Activated B cell treated with CpG ODN at 0.5 μM for 24 hours (primary cell): Measurements from ENCODE around the gene GPS2. TPM values are rescaled to one million over a fixed set of nuclear protein-coding genes. Genes with fewer than 3 reads are reported as not detected.
A peak's percentile ranks its signal among the peaks of the same experiment; 100 is the strongest.

Experiments used
- ATAC-seq: fragments of 200-7000 bp; cut with Tn5 transposase; one replicate; pipeline ENCODE4 v1.10.0; 2021; ENCODE audit warnings: low read depth, mild to moderate bottlenecking, moderate library complexity
- CTCF ChIA-PET: fragments of 350-600 bp; sonication (Branson Sonifier 250); formaldehyde crosslinking; loops from one replicate; lab custom pipeline; 2021; ENCODE audit warnings: antibody characterized with exemption; lab: Charles Lee
- POLR2A ChIA-PET: fragments of 350-600 bp; sonication (Branson Sonifier 250); formaldehyde crosslinking; loops from one replicate; lab custom pipeline; 2021; ENCODE audit warnings: antibody characterized with exemption; lab: Charles Lee
- DNase-seq: peaks from one replicate; pipeline ENCODE4 v3.0.0; 2022
- H3K27ac Mint-ChIP-seq: one replicate; pipeline ENCODE4 v1.8.0; 2020; ENCODE audit warnings: mixed read lengths
- H3K27me3 Mint-ChIP-seq: one replicate; pipeline ENCODE4 v1.8.0; 2021; ENCODE audit warnings: mixed read lengths
- H3K36me3 Mint-ChIP-seq: one replicate; pipeline ENCODE4 v1.8.0; 2021; ENCODE audit warnings: low read depth, mixed read lengths
- H3K4me1 Mint-ChIP-seq: one replicate; pipeline ENCODE4 v1.8.0; 2021; ENCODE audit warnings: mixed read lengths
- H3K4me3 Mint-ChIP-seq: one replicate; pipeline ENCODE4 v1.8.0; 2020; ENCODE audit warnings: mild to moderate bottlenecking, mixed read lengths
- H3K9me3 Mint-ChIP-seq: one replicate; pipeline ENCODE4 v1.8.0; 2020; ENCODE audit warnings: mixed read lengths
- CTCF ChIP-seq: fragments of 200-600 bp; IDR thresholded peaks from one replicate; pipeline ENCODE4 v1.8.0; 2022; ENCODE audit warnings: antibody characterized with exemption, mild to moderate bottlenecking
- intact Hi-C: fragments of 100-400 bp; cut with micrococcal nuclease; formaldehyde crosslinking; loops from one replicate; pipeline ENCODE4 v1.15.1; 2024
- total RNA-seq: library from RNA; stranded (reverse); gene quantifications from 2 replicates; pipeline ENCODE4 v1.2.3, GENCODE V29; 2022

Gene GPS2
- total RNA-seq, 1 donor from 2014 or later = 105 TPM

GRCh38 chr17:7332111-7332510 lies 17.0 kb upstream of the GPS2 start:
- no peak for TF ChIP-seq CTCF
- Mint-ChIP-seq H3K36me3 (peaks cover 14% of the 10 kb centered on the region), H3K4me1 (peaks cover 60% of the 10 kb centered on the region), H3K27ac (peak overlapping the region; percentile 78), H3K4me3 (peak overlapping the region; percentile 16), H3K27me3 (no peaks in the 10 kb centered on the region), H3K9me3 (no peaks in the 10 kb centered on the region)
- DNase-seq = no peak
- CTCF ChIA-PET = no interaction called here
- ATAC-seq = no peak
- intact Hi-C loops = no loop called here
- POLR2A ChIA-PET = interaction anchor here (0.7 to 1.0 kb wide), 2 partner anchors 19 to 242 kb away, joined by 3 read pairs; no protein-coding TSS in a partner anchor

GRCh38 chr17:7330638-7331015 lies 15.5 kb upstream of the GPS2 start:
- POLR2A ChIA-PET = interaction anchor here (1.3 to 3.8 kb wide), 8 partner anchors 14 to 295 kb away, joined by 3 to 62 read pairs (median 10); partner anchors contain the start of genes CD68, CTDNEP1, GPS2 and PHF23
- no peak for TF ChIP-seq CTCF
- Mint-ChIP-seq H3K27ac (peak overlapping the region; percentile 96), H3K27me3 (no peaks in the 10 kb centered on the region), H3K4me1 (peaks cover 50% of the 10 kb centered on the region), H3K9me3 (no peaks in the 10 kb centered on the region), H3K4me3 (peak overlapping the region; percentile 95), H3K36me3 (peaks cover 23% of the 10 kb centered on the region)
- DNase-seq (no peak), ATAC-seq (no peak)
- intact Hi-C loops = no loop called here
- CTCF ChIA-PET = interaction anchor here (1.4 to 3.1 kb wide), 2 partner anchors 14 to 20 kb away, joined by 3 to 19 read pairs; no protein-coding TSS in a partner anchor

- ATAC-seq (peak; percentile 50), DNase-seq (peak; percentile 75)
- peaks cover 28% of the 10 kb centered on the region for H3K36me3 Mint-ChIP-seq
- H3K27ac Mint-ChIP-seq = peak overlapping the region; percentile 96
- POLR2A ChIA-PET = interaction anchor here (0.6 to 3.8 kb wide), 39 partner anchors 8 to 1940 kb away, joined by 3 to 62 read pairs (median 5); partner anchors contain the start of genes CD68, CTC1, CTDNEP1 and DVL2
- H3K9me3 Mint-ChIP-seq = no peaks in the 10 kb centered on the region
- intact Hi-C loops = loop anchor here (1.0 to 2.0 kb wide), 11 partner anchors 7 to 358 kb away; partner anchors contain the start of genes EIF5A, ELP5, GPS2 and PHF23
- CTCF ChIA-PET = interaction anchor here (0.6 to 3.1 kb wide), 9 partner anchors 12 to 265 kb away, joined by 3 to 19 read pairs (median 3); partner anchors contain the start of genes GPS2 and SOX15
- peak overlapping the region; percentile 95 for H3K4me3 Mint-ChIP-seq
- no peaks in the 10 kb centered on the region for H3K27me3 Mint-ChIP-seq
- peaks cover 44% of the 10 kb centered on the region for H3K4me1 Mint-ChIP-seq
- TF ChIP-seq CTCF = no peak
These were observed 15.0 kb upstream of the GPS2 start for GRCh38 chr17:7329997-7330637.

- peak; percentile 74 for ATAC-seq
- intact Hi-C loops = loop anchor here (1.0 to 2.0 kb wide), 11 partner anchors 8 to 359 kb away; partner anchors contain the start of genes EIF5A, ELP5, GPS2 and PHF23
These were observed 14.3 kb upstream of the GPS2 start for GRCh38 chr17:7329374-7329996.

More at GRCh38 chr17:7329374-7329996, 14.3 kb upstream of the GPS2 start:
- no peak for TF ChIP-seq CTCF
- ChIA-PET CTCF (interaction anchor here (0.6 to 3.1 kb wide), 8 partner anchors 11 to 266 kb away, joined by 3 to 19 read pairs (median 4); partner anchors contain the start of genes GPS2 and SOX15), POLR2A (interaction anchor here (0.6 to 3.8 kb wide), 40 partner anchors 8 to 1939 kb away, joined by 3 to 62 read pairs (median 5); partner anchors contain the start of genes CD68, CTC1, CTDNEP1 and DVL2)
- peak overlapping the region; percentile 96 for H3K27ac Mint-ChIP-seq
- no peaks in the 10 kb centered on the region for H3K9me3 Mint-ChIP-seq
- H3K4me1 Mint-ChIP-seq = peaks cover 41% of the 10 kb centered on the region
- H3K4me3 Mint-ChIP-seq = peak overlapping the region; percentile 95
- peak; percentile 92 for DNase-seq
- H3K36me3 Mint-ChIP-seq = peaks cover 33% of the 10 kb centered on the region
- H3K27me3 Mint-ChIP-seq = no peaks in the 10 kb centered on the region
